BJ (cell line): ENCODE measurements around the gene KCNC4. TPM values are rescaled to one million over a fixed set of nuclear protein-coding genes. Genes with fewer than 3 reads are reported as not detected.

Experiments
- CTCF ChIA-PET: fragments of 350-600 bp; formaldehyde crosslinking; extraction: SDS; loops from one replicate; lab custom pipeline; 2021; ENCODE audit warnings: antibody characterized with exemption, inconsistent platforms; lab: Yijun Ruan, JAX
- POLR2A ChIA-PET: fragments of 300-600 bp; sonication (Branson Sonifier 250); formaldehyde crosslinking; extraction: SDS; loops from one replicate; lab custom pipeline; 2021; ENCODE audit warnings: antibody characterized with exemption; lab: Charles Lee
- DNase-seq: peaks from one replicate; pipeline ENCODE4 v3.0.0-alpha.2; 2011; ENCODE audit warnings: low read depth
- H3K27me3 ChIP-seq: 2 replicates; pipeline ENCODE4 v1.6.0; 2011; ENCODE audit warnings: low read length; ENCODE audit not compliant: control insufficient read depth, insufficient read depth
- H3K36me3 ChIP-seq: 2 replicates; pipeline ENCODE4 v1.5.1; 2011; ENCODE audit warnings: low read length; ENCODE audit not compliant: control insufficient read depth, insufficient read depth
- H3K4me3 ChIP-seq: 2 replicates; pipeline ENCODE4 v1.5.1; 2011; ENCODE audit warnings: low read depth, mild to moderate bottlenecking, control low read depth, low read length
- polyA plus RNA-seq: library from polyadenylated mRNA; depleted of rRNA; stranded (reverse); fragments of >200 nt; gene quantifications from 2 replicates; pipeline ENCODE4 v1.2.3, GENCODE V29; 2011
- TF ChIP-seq, protein P1 (sequence below): IDR thresholded peaks from 2 replicates; pipeline ENCODE4 v1.5.1; 2011; ENCODE audit warnings: low read depth, mild to moderate bottlenecking, control low read depth, inconsistent platforms, low read length, moderate library complexity; ENCODE audit not compliant: insufficient read depth

Gene KCNC4
- polyA plus RNA-seq, 1 experiment, result 2.6 TPM

DNA sequence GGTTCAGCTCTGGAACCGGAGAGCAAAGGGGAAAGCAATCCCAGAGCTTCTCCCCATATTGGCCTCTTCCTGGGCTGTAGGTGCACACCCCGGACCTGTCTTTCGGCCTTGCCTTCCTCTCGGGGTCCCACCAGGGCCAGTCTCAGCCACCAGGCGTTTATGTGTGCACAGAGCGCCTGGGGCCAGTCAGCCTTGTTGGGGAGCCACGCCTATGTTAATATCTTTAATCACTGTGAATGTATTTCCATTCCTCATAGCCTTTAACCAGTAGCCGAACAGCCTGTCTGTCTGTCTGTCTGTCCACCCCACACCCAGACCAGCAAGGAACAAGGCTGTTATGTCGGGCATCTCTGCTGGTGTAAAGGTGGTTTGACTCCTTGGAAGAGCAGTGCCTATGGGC, 18.8 kb downstream of the KCNC4 start:
- Histone ChIP-seq H3K36me3 (no peaks in the 10 kb centered on the region; the same call in none of the 2 replicates), H3K4me3 (no peak overlapping the region), H3K27me3 (no peaks in the 10 kb centered on the region)
- TF ChIP-seq, protein P1, sequence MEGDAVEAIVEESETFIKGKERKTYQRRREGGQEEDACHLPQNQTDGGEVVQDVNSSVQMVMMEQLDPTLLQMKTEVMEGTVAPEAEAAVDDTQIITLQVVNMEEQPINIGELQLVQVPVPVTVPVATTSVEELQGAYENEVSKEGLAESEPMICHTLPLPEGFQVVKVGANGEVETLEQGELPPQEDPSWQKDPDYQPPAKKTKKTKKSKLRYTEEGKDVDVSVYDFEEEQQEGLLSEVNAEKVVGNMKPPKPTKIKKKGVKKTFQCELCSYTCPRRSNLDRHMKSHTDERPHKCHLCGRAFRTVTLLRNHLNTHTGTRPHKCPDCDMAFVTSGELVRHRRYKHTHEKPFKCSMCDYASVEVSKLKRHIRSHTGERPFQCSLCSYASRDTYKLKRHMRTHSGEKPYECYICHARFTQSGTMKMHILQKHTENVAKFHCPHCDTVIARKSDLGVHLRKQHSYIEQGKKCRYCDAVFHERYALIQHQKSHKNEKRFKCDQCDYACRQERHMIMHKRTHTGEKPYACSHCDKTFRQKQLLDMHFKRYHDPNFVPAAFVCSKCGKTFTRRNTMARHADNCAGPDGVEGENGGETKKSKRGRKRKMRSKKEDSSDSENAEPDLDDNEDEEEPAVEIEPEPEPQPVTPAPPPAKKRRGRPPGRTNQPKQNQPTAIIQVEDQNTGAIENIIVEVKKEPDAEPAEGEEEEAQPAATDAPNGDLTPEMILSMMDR, result no peak
- ChIA-PET POLR2A (no interaction called here), CTCF (interaction anchor here (2.0 kb wide), 1 partner anchor 21 kb away, joined by 10 read pairs; no protein-coding TSS in a partner anchor)
- no peak for DNase-seq

DNA sequence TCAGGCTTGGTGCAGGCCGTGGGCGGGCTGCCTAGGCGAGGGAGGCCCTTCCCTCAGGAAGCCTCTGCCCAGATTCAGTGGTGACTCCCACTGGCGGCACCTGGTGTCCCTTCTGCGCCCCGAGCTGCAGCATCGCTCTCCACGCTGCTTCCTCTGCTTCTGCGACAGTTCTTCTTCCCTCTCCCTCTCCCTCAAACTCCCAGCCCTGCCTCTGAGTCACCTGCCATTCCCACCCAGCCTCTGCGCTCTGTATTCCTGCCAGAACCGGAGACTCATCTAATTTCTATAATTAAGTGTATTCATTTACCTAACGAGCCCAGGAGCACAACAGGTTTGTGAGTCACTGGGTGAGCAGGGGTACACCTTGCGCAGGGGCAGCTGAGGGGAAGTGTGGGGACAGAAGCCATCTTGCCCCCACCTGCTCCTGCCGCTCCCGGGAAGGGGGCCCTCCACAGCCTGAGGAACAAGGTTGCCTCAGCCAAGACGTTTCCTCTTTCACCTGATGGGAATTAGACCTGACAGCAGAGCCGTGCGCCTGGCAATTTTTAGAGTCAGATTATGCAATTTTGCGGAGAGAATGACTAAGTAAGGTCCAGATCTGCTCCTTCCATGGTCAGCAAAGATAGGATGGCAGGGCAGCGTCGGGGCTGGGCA, 19.4 kb downstream of the KCNC4 start:
- TF ChIP-seq, protein P1, result no peak
- ChIA-PET POLR2A (no interaction called here), CTCF (interaction anchor here (2.0 kb wide), 1 partner anchor 21 kb away, joined by 10 read pairs; no protein-coding TSS in a partner anchor)
- Histone ChIP-seq H3K27me3 (no peaks in the 10 kb centered on the region), H3K36me3 (no peaks in the 10 kb centered on the region; the same call in none of the 2 replicates), H3K4me3 (no peak overlapping the region)
- no peak for DNase-seq

DNA sequence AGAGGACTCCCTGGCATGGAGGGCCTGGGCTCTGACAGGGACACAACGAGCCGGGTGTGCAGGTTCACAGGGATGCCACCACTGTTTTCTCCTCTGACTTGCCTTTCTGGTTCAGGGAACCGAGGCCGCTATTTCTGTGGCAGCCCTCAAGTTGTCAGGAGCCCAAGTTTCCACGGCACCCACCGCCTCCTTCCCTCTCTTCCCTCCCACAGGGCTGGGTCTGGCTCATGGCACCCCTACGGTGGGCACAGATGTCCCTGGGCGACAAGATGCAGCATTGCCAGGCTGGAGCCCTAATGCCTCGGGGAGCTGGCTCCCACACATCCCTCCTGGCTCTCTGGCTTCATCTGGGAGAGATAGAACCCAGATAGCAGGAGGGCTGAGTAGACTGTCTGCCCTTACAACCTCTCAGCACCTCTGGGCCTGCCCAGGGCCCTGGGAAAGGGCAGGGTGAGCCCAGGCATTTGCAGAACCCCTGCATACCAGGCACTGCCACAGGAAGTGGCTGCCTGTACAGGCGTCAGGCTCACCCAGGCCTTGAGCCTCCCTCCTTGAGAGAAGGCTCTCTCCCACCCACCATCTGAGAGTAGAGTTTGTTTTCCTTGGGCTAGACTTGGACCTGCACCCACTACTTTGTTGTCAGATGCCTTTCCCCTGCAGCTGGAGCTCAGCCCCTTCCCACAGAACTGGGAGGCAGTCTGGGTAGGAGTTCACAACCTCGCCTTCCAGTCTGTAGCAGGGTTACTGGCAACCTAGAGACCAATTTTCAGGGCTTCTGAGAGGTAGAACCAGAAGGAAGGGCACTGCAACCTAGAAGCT, 20.5 kb downstream of the KCNC4 start:
- ChIA-PET POLR2A (no interaction called here), CTCF (interaction anchor here (0.7 kb wide), 1 partner anchor 79 kb away, joined by 3 read pairs; no protein-coding TSS in a partner anchor)
- DNase-seq, result no peak
- Histone ChIP-seq H3K4me3 (no peak overlapping the region), H3K36me3 (no peaks in the 10 kb centered on the region; the same call in none of the 2 replicates), H3K27me3 (no peaks in the 10 kb centered on the region)
- TF ChIP-seq, protein P1, result no peak

DNA sequence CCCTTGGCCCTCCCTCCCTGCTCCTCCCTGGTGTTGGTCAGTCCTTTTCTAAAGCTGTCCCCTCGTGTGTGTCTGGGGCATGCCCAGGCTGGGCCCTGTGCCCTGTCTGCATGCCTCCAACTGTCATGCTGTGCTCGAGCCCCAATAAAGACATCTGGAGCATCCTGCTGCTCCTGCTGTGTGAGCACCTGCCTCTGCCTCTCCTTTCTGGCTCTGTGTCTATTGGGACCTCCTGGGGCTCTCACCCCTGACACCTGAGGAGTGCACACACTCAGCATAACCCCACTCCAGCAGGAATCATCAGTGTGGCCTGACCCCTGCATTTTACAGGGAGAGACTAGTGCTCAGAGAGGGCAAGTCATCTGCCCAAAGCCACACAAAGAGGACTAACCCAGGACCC, 23.7 kb downstream of the KCNC4 start:
- Histone ChIP-seq H3K27me3 (no peaks in the 10 kb centered on the region), H3K36me3 (no peaks in the 10 kb centered on the region; the same call in none of the 2 replicates), H3K4me3 (no peak overlapping the region)
- POLR2A ChIA-PET, result no interaction called here
- TF ChIP-seq, protein P1, result no peak
- CTCF ChIA-PET, result no interaction called here
- DNase-seq, result no peak

DNA sequence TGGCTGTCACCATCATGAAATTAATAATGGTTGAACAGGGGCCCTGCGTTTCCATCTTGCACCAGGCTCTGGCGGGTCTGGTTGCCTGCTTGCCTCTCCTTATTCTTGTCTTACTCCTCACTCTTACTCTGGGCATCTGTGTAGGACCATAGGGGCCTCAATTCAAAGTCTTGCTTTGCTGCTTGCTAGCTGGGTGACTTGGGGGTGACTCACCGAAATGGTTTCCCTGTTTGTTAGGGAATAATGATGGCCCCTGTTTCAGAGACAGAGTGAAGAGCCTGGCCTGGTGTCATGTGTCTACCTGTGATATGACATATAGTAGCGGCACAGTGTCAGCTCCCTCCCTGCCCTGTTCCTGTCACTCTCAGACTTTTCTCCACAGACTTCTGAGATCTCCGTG, 24.6 kb downstream of the KCNC4 start:
- DNase-seq, result no peak
- no peak overlapping the region for H3K4me3 ChIP-seq
- no peaks in the 10 kb centered on the region; the same call in none of the 2 replicates for H3K36me3 ChIP-seq
- CTCF ChIA-PET, result interaction anchor here (1.2 to 1.5 kb wide), 2 partner anchors 10 to 76 kb away, joined by 4 to 6 read pairs; no protein-coding TSS in a partner anchor
- TF ChIP-seq, protein P1, result no peak
- POLR2A ChIA-PET, result no interaction called here
- H3K27me3 ChIP-seq, result no peaks in the 10 kb centered on the region
